ENCODE data around the gene DAP3. TPM values are rescaled to one million over a fixed set of nuclear protein-coding genes. Genes with fewer than 3 reads are reported as not detected.
"Not testable (repeated sequence)": the region's sequence is repeated elsewhere in the genome, so short reads cannot be mapped to it uniquely, and the experiment has no call there.

Gene DAP3
- total and polyA plus RNA-seq, 2 donors (not counting 1 experiment from before 2014, with no cell fraction given), result 84.7 to 107 TPM

DNA sequence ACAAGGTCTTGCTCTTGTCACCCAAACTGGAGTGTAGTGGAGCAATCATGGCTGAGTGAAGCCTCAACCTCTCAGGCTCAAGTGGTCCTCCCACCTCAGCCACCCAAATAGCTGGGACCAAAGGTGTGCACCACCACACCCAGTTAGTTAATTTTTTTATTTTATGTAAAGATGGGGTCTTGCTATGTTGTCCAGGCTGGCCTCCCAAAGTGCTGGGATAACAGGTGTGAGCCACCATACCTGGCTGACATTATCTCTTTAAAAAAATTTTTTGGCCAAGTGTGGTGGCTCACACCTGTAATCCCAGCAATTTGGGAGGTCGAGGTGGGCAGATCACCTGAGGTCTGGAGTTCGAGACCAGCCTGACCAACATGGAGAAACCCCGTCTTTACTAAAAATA is 70.1 kb downstream of the DAP3 start:
- not testable (repeated sequence) for H3K9me3 Mint-ChIP-seq (ENCODE audit: insufficient read depth); ATAC-seq (ENCODE audit: low read depth)

DNA sequence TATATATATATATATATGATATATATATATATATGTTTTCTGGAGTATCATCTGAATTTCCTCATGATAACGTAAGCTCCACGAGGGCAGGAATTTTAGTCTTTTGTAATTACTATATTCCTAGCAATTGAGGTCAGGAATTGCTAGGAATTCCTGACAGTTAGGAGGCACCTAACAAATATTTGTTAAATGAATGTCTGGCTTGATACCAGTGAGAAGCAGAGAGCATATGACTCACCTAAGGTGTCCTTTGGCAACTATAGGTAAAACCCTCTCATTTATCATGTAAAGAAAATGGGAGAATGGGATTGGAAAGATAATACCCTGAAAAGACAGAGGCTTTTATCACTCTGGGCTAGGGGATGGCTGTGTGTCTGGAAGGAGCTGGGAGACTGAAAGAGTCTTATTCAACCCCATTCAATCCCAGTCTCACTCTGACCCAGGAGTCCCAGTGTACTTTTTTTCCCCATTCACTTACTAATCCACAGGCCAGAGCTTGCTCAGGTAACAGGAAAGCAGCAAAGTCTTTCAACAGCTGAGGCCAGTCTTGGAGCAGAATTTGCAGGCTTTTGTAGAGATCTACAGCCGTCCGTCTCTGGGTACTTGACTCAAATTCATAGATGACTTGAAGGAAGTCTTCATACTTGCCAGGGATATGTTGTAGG is 71.2 kb downstream of the DAP3 start:
- ChIA-PET POLR2A (interaction anchor here (0.7 kb wide), 1 partner anchor 337 kb away, joined by 4 read pairs; no protein-coding TSS in a partner anchor), CTCF (interaction anchor here (1.4 kb wide), 1 partner anchor 31 kb away, joined by 3 read pairs; no protein-coding TSS in a partner anchor)
- Mint-ChIP-seq H3K4me3 (no peak overlapping the region), H3K27me3 (no peaks in the 10 kb centered on the region), H3K27ac (no peak overlapping the region), H3K9me3 (ENCODE audit: insufficient read depth) (no peaks in the 10 kb centered on the region), H3K4me1 (peaks cover 11% of the 10 kb centered on the region)
- Histone ChIP-seq H3K4me3 (ENCODE audit: control extremely low read depth in 1 of 5, extremely low read depth in 1 of 5, insufficient read depth in 1 of 5, low read depth in 2 of 5, low read length in 4 of 5) (no peak overlapping the region), H3K9me3 (ENCODE audit: control extremely low read depth in 1 of 3, control insufficient read depth in 2 of 3, insufficient read depth in 1 of 3, low read length in 2 of 3) (no peaks in the 10 kb centered on the region), H3K79me2 (ENCODE audit: control insufficient read depth, insufficient read depth, low read length) (no peaks in the 10 kb centered on the region), H4K20me1 (ENCODE audit: control insufficient read depth, insufficient read depth, low read length, poor library complexity, severe bottlenecking) (no peaks in the 10 kb centered on the region), H3K27ac (ENCODE audit: low read length in 2 of 2) (no peak overlapping the region), H3K27me3 (replicated peaks in 1 of 4; ENCODE audit: control extremely low read depth in 1 of 4, control insufficient read depth in 3 of 4, insufficient read depth in 4 of 4, low read length in 3 of 4) (no peaks in the 10 kb centered on the region), H3K4me1 (ENCODE audit: control insufficient read depth in 2 of 2, insufficient read depth in 2 of 2, low read length in 2 of 2) (peaks cover 0 to 12% of the 10 kb centered on the region in 2 donors), H3K4me2 (replicated peaks; ENCODE audit: low read depth, low read length, poor library complexity, severe bottlenecking) (no peak overlapping the region), H2AFZ (ENCODE audit: insufficient read depth, low read depth, low read length, poor library complexity, severe bottlenecking) (no peak overlapping the region), H3K36me3 (replicated peaks in 1 of 2; ENCODE audit: control extremely low read depth in 1 of 2, control insufficient read depth in 1 of 2, extremely low read depth in 1 of 2, insufficient read depth in 2 of 2, low read length in 1 of 2) (peaks cover 13 to 66% of the 10 kb centered on the region in 2 experiments), H3K9ac (ENCODE audit: low read length) (no peak overlapping the region)
- intact Hi-C loops (cut with micrococcal nuclease), result no loop called here
- WGBS (ENCODE audit: insufficient coverage), result 100% methylated on average over 2 of the region's 4 CpGs
- TF ChIP-seq, protein P1, sequence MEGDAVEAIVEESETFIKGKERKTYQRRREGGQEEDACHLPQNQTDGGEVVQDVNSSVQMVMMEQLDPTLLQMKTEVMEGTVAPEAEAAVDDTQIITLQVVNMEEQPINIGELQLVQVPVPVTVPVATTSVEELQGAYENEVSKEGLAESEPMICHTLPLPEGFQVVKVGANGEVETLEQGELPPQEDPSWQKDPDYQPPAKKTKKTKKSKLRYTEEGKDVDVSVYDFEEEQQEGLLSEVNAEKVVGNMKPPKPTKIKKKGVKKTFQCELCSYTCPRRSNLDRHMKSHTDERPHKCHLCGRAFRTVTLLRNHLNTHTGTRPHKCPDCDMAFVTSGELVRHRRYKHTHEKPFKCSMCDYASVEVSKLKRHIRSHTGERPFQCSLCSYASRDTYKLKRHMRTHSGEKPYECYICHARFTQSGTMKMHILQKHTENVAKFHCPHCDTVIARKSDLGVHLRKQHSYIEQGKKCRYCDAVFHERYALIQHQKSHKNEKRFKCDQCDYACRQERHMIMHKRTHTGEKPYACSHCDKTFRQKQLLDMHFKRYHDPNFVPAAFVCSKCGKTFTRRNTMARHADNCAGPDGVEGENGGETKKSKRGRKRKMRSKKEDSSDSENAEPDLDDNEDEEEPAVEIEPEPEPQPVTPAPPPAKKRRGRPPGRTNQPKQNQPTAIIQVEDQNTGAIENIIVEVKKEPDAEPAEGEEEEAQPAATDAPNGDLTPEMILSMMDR (IDR thresholded peaks at IDR 0.05), result no peak
- no peak for TF ChIP-seq EZH2 (IDR thresholded peaks at IDR 0.05; ENCODE audit: borderline replicate concordance, insufficient read depth, low read depth, low read length, poor library complexity, severe bottlenecking)
- no peak for DNase-seq
- no peak for ATAC-seq (ENCODE audit: low read depth)

More for the DNA sequence above, 70.1 kb downstream of the DAP3 start:
- H3K79me2 ChIP-seq (ENCODE audit: control insufficient read depth, insufficient read depth, low read length); POLR2A ChIA-PET; H3K27me3 Mint-ChIP-seq; H2AFZ ChIP-seq (ENCODE audit: insufficient read depth, low read depth, low read length, poor library complexity, severe bottlenecking); H3K4me2 ChIP-seq (replicated peaks; ENCODE audit: low read depth, low read length, poor library complexity, severe bottlenecking); H3K4me3 Mint-ChIP-seq; H4K20me1 ChIP-seq (ENCODE audit: control insufficient read depth, insufficient read depth, low read length, poor library complexity, severe bottlenecking); H3K27me3 ChIP-seq (replicated peaks in 1 of 4; ENCODE audit: control extremely low read depth in 1 of 4, control insufficient read depth in 3 of 4, insufficient read depth in 4 of 4, low read length in 3 of 4); H3K4me3 ChIP-seq (ENCODE audit: control extremely low read depth in 1 of 5, extremely low read depth in 1 of 5, insufficient read depth in 1 of 5, low read depth in 2 of 5, low read length in 4 of 5); H3K27ac Mint-ChIP-seq; H3K27ac ChIP-seq (ENCODE audit: low read length in 2 of 2); DNase-seq; CTCF ChIA-PET; intact Hi-C loops (cut with micrococcal nuclease); H3K9me3 ChIP-seq (ENCODE audit: control extremely low read depth in 1 of 3, control insufficient read depth in 2 of 3, insufficient read depth in 1 of 3, low read length in 2 of 3); H3K9ac ChIP-seq (ENCODE audit: low read length): not testable (repeated sequence)
- Histone ChIP-seq H3K36me3 (replicated peaks in 1 of 2; ENCODE audit: control extremely low read depth in 1 of 2, control insufficient read depth in 1 of 2, extremely low read depth in 1 of 2, insufficient read depth in 2 of 2, low read length in 1 of 2) (peaks cover 13 to 67% of the 10 kb centered on the region in 2 experiments), H3K4me1 (ENCODE audit: control insufficient read depth in 2 of 2, insufficient read depth in 2 of 2, low read length in 2 of 2) (peaks cover 0 to 12% of the 10 kb centered on the region in 2 donors)
- 100% methylated on average over 2 of the region's 3 CpGs for WGBS (ENCODE audit: insufficient coverage)
- peaks cover 11% of the 10 kb centered on the region for H3K4me1 Mint-ChIP-seq
